GM12878 (cell line): ENCODE measurements around the gene SYNCRIP. TPM values are rescaled to one million over a fixed set of nuclear protein-coding genes. Genes with fewer than 3 reads are reported as not detected.
A peak's percentile ranks its signal among the peaks of the same experiment; 100 is the strongest.

Source experiments
- BCL11A ChIP-seq: IDR thresholded peaks from 2 replicates; pipeline ENCODE4 v1.6.1; 2011; ENCODE audit warnings: low read depth, low read length
- CBFB ChIP-seq: IDR thresholded peaks from 2 replicates; pipeline ENCODE4 v1.6.1; 2016; ENCODE audit warnings: antibody characterized with exemption, low read depth
- DPF2 ChIP-seq: fragments of 450-650 bp; IDR thresholded peaks from 2 replicates; pipeline ENCODE4 v1.6.1; 2017; ENCODE audit warnings: mild to moderate bottlenecking
- E2F4 ChIP-seq: IDR thresholded peaks from 2 replicates; pipeline ENCODE4 v1.6.1; 2012; ENCODE audit warnings: low read depth, low read length, improper control_type of control experiment
- EP300 ChIP-seq, 2 experiments: fragments of 150-350 bp in 1 of 2; IDR thresholded peaks; 2 replicates each; pipeline ENCODE4 v1.6.1; 2011 to 2012; ENCODE audit warnings: low read depth in 2 of 2, low read length in 2 of 2, borderline replicate concordance in 1 of 2, improper control_type of control experiment in 1 of 2, inconsistent platforms in 1 of 2; ENCODE audit not compliant: control insufficient read depth in 1 of 2
- GATAD2B ChIP-seq: fragments of 450-650 bp; conservative IDR thresholded peaks from 2 replicates; pipeline ENCODE4 v1.6.1; 2017; ENCODE audit warnings: low read depth, mild to moderate bottlenecking, moderate library complexity
- IKZF2 ChIP-seq, 2 experiments: fragments of 450-650 bp; IDR thresholded peaks; 2 replicates each; pipeline ENCODE4 v1.6.1; 2017; ENCODE audit warnings: mild to moderate bottlenecking in 2 of 2, moderate library complexity in 2 of 2
- KDM1A ChIP-seq: fragments of 200-600 bp; sonication (generic); IDR thresholded peaks from 2 replicates; pipeline ENCODE4 v1.6.1; 2016; ENCODE audit warnings: borderline replicate concordance
- LARP7 ChIP-seq: fragments of 450-650 bp; IDR thresholded peaks from 2 replicates; pipeline ENCODE4 v1.6.1; 2017; ENCODE audit warnings: mild to moderate bottlenecking
- NBN ChIP-seq: fragments of 450-650 bp; IDR thresholded peaks from 2 replicates; pipeline ENCODE4 v1.6.1; 2016
- NKRF ChIP-seq: fragments of 450-650 bp; conservative IDR thresholded peaks from 2 replicates; pipeline ENCODE4 v1.6.1; 2017; ENCODE audit warnings: mild to moderate bottlenecking, moderate library complexity
- PAX5 ChIP-seq: IDR thresholded peaks from 2 replicates; pipeline ENCODE4 v1.6.1; 2011; ENCODE audit warnings: low read depth, low read length, borderline replicate concordance
- RAD51 ChIP-seq: fragments of 450-650 bp; IDR thresholded peaks from 2 replicates; pipeline ENCODE4 v1.6.1; 2016; ENCODE audit warnings: moderate library complexity, mild to moderate bottlenecking, inconsistent platforms
- RB1 ChIP-seq: fragments of 450-650 bp; formaldehyde crosslinking; IDR thresholded peaks from 2 replicates; pipeline ENCODE4 v1.6.1; 2017; ENCODE audit warnings: mild to moderate bottlenecking, borderline replicate concordance
- RBBP5 ChIP-seq: fragments of 200-600 bp; sonication (generic); conservative IDR thresholded peaks from 2 replicates; pipeline ENCODE4 v1.6.1; 2016
- SMARCA5 ChIP-seq: fragments of 450-650 bp; IDR thresholded peaks from 2 replicates; pipeline ENCODE4 v1.6.1; 2017; ENCODE audit warnings: mild to moderate bottlenecking
- TARDBP ChIP-seq: IDR thresholded peaks from 2 replicates; pipeline ENCODE4 v1.6.1; 2016; ENCODE audit warnings: borderline replicate concordance
- TBL1XR1 ChIP-seq: IDR thresholded peaks from 2 replicates; pipeline ENCODE4 v1.6.1; 2012; ENCODE audit warnings: low read depth, low read length, improper control_type of control experiment
- USF1 ChIP-seq: IDR thresholded peaks from 2 replicates; pipeline ENCODE4 v1.6.1; 2011; ENCODE audit warnings: borderline replicate concordance, low read depth, mild to moderate bottlenecking, moderate library complexity, mixed read lengths, low read length; ENCODE audit not compliant: insufficient read depth; ENCODE audit errors: extremely low read length
- polyA plus RNA-seq, 11 experiments: library from polyadenylated mRNA; depleted of rRNA in 4 of 11; unstranded in 6 of 11; stranded (reverse) in 5 of 11; fragments of >200 nt; fragmentation: Nextera tagmentation in 4 of 11; fragmentation: Illumina TruSeq in 1 of 11; extraction: Ambion mirVana in 4 of 11; extraction: Trizol in 1 of 11; gene quantifications; 1 replicate in 1 of 11; 2 replicates in 10 of 11; pipeline versions ENCODE4 v1.2.1 to v1.2.3, GENCODE V29; 2011 to 2016; ENCODE audit warnings: inconsistent platforms in 2 of 11, missing spikeins in 2 of 11, low read depth in 1 of 11
- total RNA-seq, 4 experiments: library from RNA; depleted of rRNA in 3 of 4; stranded (reverse); fragments of >200 nt in 3 of 4; fragmentation: Illumina TruSeq in 1 of 4; extraction: Trizol in 1 of 4; gene quantifications; 2 replicates each; pipeline versions ENCODE4 v1.2.1 to v1.2.3, GENCODE V29; 2013 to 2021
- TF ChIP-seq, protein P1 (sequence below), 3 experiments: IDR thresholded peaks in 2 of 3; conservative IDR thresholded peaks in 1 of 3; 2 replicates each; pipeline ENCODE4 v1.5.1; 2011; ENCODE audit warnings: low read depth in 3 of 3, low read length in 3 of 3, mild to moderate bottlenecking in 3 of 3, control low read depth in 2 of 3, moderate library complexity in 2 of 3, inconsistent platforms in 1 of 3, mixed read lengths in 1 of 3; ENCODE audit not compliant: control insufficient read depth in 2 of 3, insufficient read depth in 1 of 3; ENCODE audit errors: extremely low read depth in 1 of 3
- TF ChIP-seq, protein P2 (sequence below): fragments of 450-650 bp; IDR thresholded peaks from 2 replicates; pipeline ENCODE4 v1.6.1; 2017; ENCODE audit warnings: mild to moderate bottlenecking, low read depth, inconsistent platforms; ENCODE audit not compliant: poor library complexity, severe bottlenecking

SYNCRIP gene
- total and polyA plus RNA-seq, 10 of the 15 experiments (the other 5 are each of a cell fraction or from before 2014, with no cell fraction given) = 28.4 to 255 (median 131) TPM

DNA sequence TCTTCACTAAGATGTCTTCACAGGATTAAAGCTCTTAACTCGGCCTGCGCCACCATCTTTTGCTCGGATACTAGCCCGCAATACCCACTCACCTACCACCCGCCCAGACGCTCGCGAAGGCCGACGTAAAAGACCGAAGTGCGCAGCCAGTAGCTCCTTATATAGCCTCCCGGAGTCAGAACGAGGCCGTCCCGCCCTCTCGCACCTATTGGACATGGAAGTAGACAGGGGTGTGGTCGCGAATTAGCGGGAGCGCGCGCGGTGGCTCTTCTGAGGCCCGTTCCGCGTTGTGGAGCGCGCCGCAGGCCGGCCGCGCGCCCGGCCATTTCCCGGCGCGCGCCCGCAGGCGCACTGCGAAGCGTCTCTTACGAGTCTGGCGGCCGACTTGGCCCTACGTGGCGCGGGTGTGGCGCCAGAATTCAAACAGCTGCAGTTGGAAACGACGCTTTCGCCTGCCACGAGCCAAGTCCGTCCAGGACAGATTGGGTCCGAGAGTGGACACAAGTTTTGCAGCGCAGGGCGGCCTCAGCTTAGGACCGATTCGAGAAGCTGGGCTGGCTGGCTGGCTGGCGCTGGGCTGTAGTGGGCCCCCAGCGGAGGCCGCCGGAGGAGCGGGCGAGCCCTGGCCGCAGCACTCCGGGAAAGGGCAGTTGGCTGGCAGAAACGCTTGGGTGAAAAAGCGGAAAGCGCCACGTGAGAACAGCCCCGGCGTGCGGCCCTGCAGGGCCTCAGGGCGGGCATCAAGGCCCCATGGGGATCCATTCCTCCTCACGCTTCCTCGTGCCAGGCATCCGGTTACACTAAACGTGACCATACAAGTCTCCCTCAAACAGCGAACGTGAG, 36.1 kb upstream of the SYNCRIP start (continued):
- no peak for TF ChIP-seq KDM1A
- TF ChIP-seq SMARCA5 = peak; percentile 10; the same call in 1 of the 2 replicates
- no peak for TF ChIP-seq RBBP5
- TF ChIP-seq LARP7 = peak; percentile 66; the same call in 1 of the 2 replicates
- TF ChIP-seq USF1 = no peak
- TF ChIP-seq TBL1XR1 = no peak
- TF ChIP-seq DPF2 = peak; percentile 26
- peak; percentile 70; the same call in 1 of the 2 replicates for TF ChIP-seq RB1
- TF ChIP-seq, protein P1, sequence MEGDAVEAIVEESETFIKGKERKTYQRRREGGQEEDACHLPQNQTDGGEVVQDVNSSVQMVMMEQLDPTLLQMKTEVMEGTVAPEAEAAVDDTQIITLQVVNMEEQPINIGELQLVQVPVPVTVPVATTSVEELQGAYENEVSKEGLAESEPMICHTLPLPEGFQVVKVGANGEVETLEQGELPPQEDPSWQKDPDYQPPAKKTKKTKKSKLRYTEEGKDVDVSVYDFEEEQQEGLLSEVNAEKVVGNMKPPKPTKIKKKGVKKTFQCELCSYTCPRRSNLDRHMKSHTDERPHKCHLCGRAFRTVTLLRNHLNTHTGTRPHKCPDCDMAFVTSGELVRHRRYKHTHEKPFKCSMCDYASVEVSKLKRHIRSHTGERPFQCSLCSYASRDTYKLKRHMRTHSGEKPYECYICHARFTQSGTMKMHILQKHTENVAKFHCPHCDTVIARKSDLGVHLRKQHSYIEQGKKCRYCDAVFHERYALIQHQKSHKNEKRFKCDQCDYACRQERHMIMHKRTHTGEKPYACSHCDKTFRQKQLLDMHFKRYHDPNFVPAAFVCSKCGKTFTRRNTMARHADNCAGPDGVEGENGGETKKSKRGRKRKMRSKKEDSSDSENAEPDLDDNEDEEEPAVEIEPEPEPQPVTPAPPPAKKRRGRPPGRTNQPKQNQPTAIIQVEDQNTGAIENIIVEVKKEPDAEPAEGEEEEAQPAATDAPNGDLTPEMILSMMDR (IDR thresholded peaks at IDR 0.05 in 2 of 3, conservative IDR thresholded peaks at IDR 0.05 in 1 of 3; ENCODE audit: control insufficient read depth in 2 of 3, extremely low read depth in 1 of 3, insufficient read depth in 1 of 3, low read depth in 3 of 3, low read length in 3 of 3) = no peak
- no peak for TF ChIP-seq RAD51
- no peak for TF ChIP-seq EP300 (IDR thresholded peaks at IDR 0.05; ENCODE audit: borderline replicate concordance in 1 of 2, control insufficient read depth in 1 of 2, low read depth in 2 of 2, low read length in 2 of 2)
- peak; percentile 100 for TF ChIP-seq NKRF
- TF ChIP-seq NBN = no peak; the same call in none of the 2 replicates
- TF ChIP-seq, protein P2, sequence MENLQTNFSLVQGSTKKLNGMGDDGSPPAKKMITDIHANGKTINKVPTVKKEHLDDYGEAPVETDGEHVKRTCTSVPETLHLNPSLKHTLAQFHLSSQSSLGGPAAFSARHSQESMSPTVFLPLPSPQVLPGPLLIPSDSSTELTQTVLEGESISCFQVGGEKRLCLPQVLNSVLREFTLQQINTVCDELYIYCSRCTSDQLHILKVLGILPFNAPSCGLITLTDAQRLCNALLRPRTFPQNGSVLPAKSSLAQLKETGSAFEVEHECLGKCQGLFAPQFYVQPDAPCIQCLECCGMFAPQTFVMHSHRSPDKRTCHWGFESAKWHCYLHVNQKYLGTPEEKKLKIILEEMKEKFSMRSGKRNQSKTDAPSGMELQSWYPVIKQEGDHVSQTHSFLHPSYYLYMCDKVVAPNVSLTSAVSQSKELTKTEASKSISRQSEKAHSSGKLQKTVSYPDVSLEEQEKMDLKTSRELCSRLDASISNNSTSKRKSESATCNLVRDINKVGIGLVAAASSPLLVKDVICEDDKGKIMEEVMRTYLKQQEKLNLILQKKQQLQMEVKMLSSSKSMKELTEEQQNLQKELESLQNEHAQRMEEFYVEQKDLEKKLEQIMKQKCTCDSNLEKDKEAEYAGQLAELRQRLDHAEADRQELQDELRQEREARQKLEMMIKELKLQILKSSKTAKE = peak; percentile 45
- no peak for TF ChIP-seq BCL11A
- peak; percentile 99 for TF ChIP-seq CBFB
- no peak for TF ChIP-seq TARDBP
- peak; percentile 48; the same call in 1 of the 2 replicates for TF ChIP-seq PAX5
- TF ChIP-seq GATAD2B = peak; percentile 91
- TF ChIP-seq E2F4 = peak; percentile 94
- peak; percentile 40 to 52; a peak in 2 of 4 replicates for TF ChIP-seq IKZF2 (IDR thresholded peaks at IDR 0.05)
